ENCODE measurements around the gene ANKLE1. TPM values are rescaled to one million over a fixed set of nuclear protein-coding genes. Genes with fewer than 3 reads are reported as not detected.

The ANKLE1 gene
- polyA plus RNA-seq, 1 donor (not counting 4 experiments of a cell fraction or from before 2014, with no cell fraction given), result 0.30 TPM

GRCh38 chr19:17325133-17325532 is 43.4 kb downstream of the ANKLE1 start:
- peaks cover 13% of the 10 kb centered on the region for H3K4me1 ChIP-seq (ENCODE audit: control insufficient read depth, extremely low read depth, insufficient read depth, low read length)
- dilution Hi-C loops (cut with MboI; ENCODE audit: extremely low pct_ligation_motif_present, low sequenced_read_pairs), result no loop called here
- H2AFZ ChIP-seq (ENCODE audit: control insufficient read depth, low read length), result no peak overlapping the region
- no peaks in the 10 kb centered on the region for H3K79me2 ChIP-seq (ENCODE audit: control insufficient read depth, insufficient read depth, low read length)
- H3K9ac ChIP-seq (ENCODE audit: control insufficient read depth, extremely low read depth, insufficient read depth, low read length), result no peak overlapping the region
- TF ChIP-seq EZH2 (IDR thresholded peaks at IDR 0.05; ENCODE audit: low read length) (no peak), CTCF (optimal IDR thresholded peaks at IDR 0.05 in 1 of 3, IDR thresholded peaks at IDR 0.05 in 1 of 3, conservative IDR thresholded peaks at IDR 0.05 in 1 of 3; ENCODE audit: extremely low read depth in 1 of 3, insufficient read depth in 2 of 3, low read length in 3 of 3) (no peak)
- no peak overlapping the region for H3K4me3 ChIP-seq (ENCODE audit: control insufficient read depth in 2 of 3, extremely low read depth in 1 of 3, insufficient read depth in 2 of 3, low read depth in 1 of 3, low read length in 3 of 3)
- H3K27me3 ChIP-seq (ENCODE audit: control insufficient read depth, extremely low read depth, insufficient read depth, low read length), result peaks cover 14% of the 10 kb centered on the region
- no peaks in the 10 kb centered on the region for H3K9me1 ChIP-seq (ENCODE audit: control insufficient read depth, extremely low read depth, insufficient read depth, low read length)
- H3K9me3 ChIP-seq (ENCODE audit: control insufficient read depth, low read depth, low read length), result no peaks in the 10 kb centered on the region
- no peak for DNase-seq (ENCODE audit: low read depth, low spot score)
- peaks cover 13 to 18% of the 10 kb centered on the region in 2 experiments for H3K36me3 ChIP-seq (ENCODE audit: control insufficient read depth in 2 of 2, extremely low read depth in 1 of 2, insufficient read depth in 2 of 2, low read length in 2 of 2)
- no peak for FAIRE-seq
- no peak overlapping the region for H3K27ac ChIP-seq (ENCODE audit: control insufficient read depth, insufficient read depth, low read length)
- no peaks in the 10 kb centered on the region for H4K20me1 ChIP-seq (ENCODE audit: control insufficient read depth, extremely low read depth, insufficient read depth, low read length)
- H3K4me2 ChIP-seq (ENCODE audit: control insufficient read depth, extremely low read depth, insufficient read depth, low read depth, low read length), result no peak overlapping the region

GRCh38 chr19:17325881-17326594 is 44.3 kb downstream of the ANKLE1 start:
- no peak overlapping the region for H3K9ac ChIP-seq (ENCODE audit: control insufficient read depth, extremely low read depth, insufficient read depth, low read length)
- H3K4me2 ChIP-seq (ENCODE audit: control insufficient read depth, extremely low read depth, insufficient read depth, low read depth, low read length), result peak overlapping the region; percentile 10
- dilution Hi-C loops (cut with MboI; ENCODE audit: extremely low pct_ligation_motif_present, low sequenced_read_pairs), result no loop called here
- H3K27me3 ChIP-seq (ENCODE audit: control insufficient read depth, extremely low read depth, insufficient read depth, low read length), result peaks cover 23% of the 10 kb centered on the region
- H2AFZ ChIP-seq (ENCODE audit: control insufficient read depth, low read length), result no peak overlapping the region
- DNase-seq (ENCODE audit: low read depth, low spot score) (no peak), FAIRE-seq (no peak)
- H3K4me3 ChIP-seq (ENCODE audit: control insufficient read depth in 2 of 3, extremely low read depth in 1 of 3, insufficient read depth in 2 of 3, low read depth in 1 of 3, low read length in 3 of 3), result no peak overlapping the region
- H3K9me1 ChIP-seq (ENCODE audit: control insufficient read depth, extremely low read depth, insufficient read depth, low read length), result no peaks in the 10 kb centered on the region
- TF ChIP-seq EZH2 (IDR thresholded peaks at IDR 0.05; ENCODE audit: low read length) (no peak), CTCF (optimal IDR thresholded peaks at IDR 0.05 in 1 of 3, IDR thresholded peaks at IDR 0.05 in 1 of 3, conservative IDR thresholded peaks at IDR 0.05 in 1 of 3; ENCODE audit: extremely low read depth in 1 of 3, insufficient read depth in 2 of 3, low read length in 3 of 3) (no peak)
- H3K27ac ChIP-seq (ENCODE audit: control insufficient read depth, insufficient read depth, low read length), result no peak overlapping the region
- H3K36me3 ChIP-seq (ENCODE audit: control insufficient read depth in 2 of 2, extremely low read depth in 1 of 2, insufficient read depth in 2 of 2, low read length in 2 of 2), result peaks cover 9 to 10% of the 10 kb centered on the region in 2 experiments
- no peaks in the 10 kb centered on the region for H3K79me2 ChIP-seq (ENCODE audit: control insufficient read depth, insufficient read depth, low read length)
- no peaks in the 10 kb centered on the region for H4K20me1 ChIP-seq (ENCODE audit: control insufficient read depth, extremely low read depth, insufficient read depth, low read length)
- no peaks in the 10 kb centered on the region for H3K9me3 ChIP-seq (ENCODE audit: control insufficient read depth, low read depth, low read length)
- H3K4me1 ChIP-seq (ENCODE audit: control insufficient read depth, extremely low read depth, insufficient read depth, low read length), result peaks cover 13% of the 10 kb centered on the region
